ENCODE results near the gene ZNF362.
"Not testable (repeated sequence)": the region's sequence is repeated elsewhere in the genome, so short reads cannot be mapped to it uniquely, and the experiment has no call there.

ZNF362 gene

DNA sequence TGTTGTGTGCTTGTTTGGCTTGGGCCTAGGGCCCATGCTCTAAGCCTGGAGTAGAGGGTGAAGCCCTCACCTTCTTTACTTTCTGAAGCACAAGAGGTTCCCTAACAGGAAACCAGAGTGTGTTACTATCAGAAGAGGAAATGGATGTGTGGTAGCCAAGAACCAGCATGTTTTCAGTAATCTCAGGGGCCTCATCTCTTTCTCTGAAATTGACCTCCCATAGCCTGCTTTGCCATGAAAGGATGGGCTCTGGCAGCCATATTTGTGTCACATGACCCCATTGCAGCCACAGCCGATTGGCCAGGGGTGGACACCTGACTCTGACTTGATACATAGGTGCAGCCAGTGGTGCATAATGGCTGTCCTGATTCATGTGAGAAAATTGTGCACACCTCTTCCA is 46.0 kb downstream of the ZNF362 start:
- no peak for DNase-seq (ENCODE audit: low read depth in 1 of 2, low spot score in 1 of 2)

DNA sequence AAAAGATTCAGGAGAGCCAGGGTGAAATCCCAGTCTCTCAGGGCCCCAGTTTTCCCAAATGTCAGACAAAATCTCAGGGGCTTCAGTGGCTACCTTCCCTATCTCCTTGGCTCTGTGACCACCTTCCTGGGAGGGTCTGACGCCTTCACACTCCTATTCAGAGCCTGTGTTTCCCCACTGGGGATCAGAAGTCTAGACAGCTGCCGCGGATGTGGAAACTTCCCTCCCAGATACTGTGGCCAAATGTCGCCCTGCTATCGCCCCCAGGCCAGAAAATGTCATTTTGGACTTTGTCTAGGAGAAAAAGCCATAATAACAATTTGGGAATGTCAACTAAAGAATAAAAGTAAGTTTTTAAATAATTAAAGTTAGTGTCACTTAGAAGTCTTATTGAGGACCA is 48.7 kb downstream of the ZNF362 start:
- DNase-seq (ENCODE audit: low read depth in 1 of 2, low spot score in 1 of 2), result no peak

DNA sequence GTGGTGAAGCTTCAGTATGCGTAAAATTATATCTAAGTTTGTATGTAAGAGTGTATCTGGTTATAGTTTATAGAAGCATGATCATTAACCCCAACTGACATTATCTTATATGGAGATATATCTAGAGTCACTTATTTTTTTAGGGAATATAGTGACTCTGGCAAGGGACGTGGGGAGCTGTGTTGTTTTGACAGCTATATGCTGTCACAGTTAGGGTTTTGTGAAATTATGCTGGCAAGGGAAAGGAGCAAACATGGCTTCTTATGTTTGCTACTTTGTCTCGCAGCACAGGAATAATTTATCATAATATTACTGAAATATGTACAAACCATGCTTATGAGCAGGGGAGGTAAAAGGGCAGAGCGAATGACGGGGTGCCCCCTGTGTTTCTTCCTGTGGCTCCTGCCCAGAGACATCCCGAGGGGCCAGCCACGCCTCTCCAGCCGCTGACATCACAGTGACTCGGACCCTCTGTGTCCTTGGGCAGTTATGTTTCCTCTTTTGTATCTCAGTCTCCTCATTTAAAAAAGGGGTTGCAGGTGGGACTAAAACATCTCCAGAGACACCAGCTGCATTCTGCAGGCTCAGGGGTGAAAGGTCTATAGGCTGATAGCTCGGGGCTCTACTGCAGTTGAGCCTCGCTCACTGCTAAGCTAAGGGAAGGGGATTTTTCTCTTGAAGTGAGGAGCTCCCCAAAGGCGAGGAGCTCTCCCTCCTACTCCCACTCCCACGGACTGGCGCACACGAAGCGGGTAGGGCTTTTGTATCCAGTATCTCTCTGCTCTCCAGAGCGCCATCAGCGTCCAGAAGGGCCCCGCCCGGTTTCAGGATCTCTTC is 49.7 kb downstream of the ZNF362 start:
- DNase-seq (ENCODE audit: low read depth in 1 of 2, low spot score in 1 of 2), result no peak

- DNase-seq (ENCODE audit: low read depth in 1 of 2, low spot score in 1 of 2), result no peak
These were observed 50.6 kb downstream of the ZNF362 start for GRCh38 chr1:33306653-33307493.

GRCh38 chr1:33307494-33307864 is 51.2 kb downstream of the ZNF362 start:
- no peak for DNase-seq (ENCODE audit: low read depth in 1 of 2, low spot score in 1 of 2)

DNA sequence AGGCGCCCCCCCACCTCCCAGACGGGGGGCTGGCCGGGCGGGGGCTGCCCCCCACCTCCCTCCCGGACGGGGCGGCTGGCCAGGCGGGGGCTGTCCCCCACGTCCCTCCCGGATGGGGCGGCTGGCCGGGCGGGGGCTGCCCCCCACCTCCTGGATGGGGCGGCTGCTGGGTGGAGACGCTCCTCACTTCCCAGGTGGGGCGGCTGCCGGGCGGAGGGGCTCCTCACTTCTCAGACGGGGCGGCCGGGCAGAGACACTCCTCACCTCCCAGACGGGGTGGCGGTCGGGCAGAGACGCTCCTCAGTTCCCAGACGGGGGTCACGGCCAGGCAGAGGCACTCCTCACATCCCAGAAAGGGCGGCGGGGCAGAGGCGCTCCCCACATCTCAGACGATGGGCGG is 53.1 kb downstream of the ZNF362 start:
- not testable (repeated sequence) for DNase-seq (ENCODE audit: low read depth in 1 of 2, low spot score in 1 of 2)

DNA sequence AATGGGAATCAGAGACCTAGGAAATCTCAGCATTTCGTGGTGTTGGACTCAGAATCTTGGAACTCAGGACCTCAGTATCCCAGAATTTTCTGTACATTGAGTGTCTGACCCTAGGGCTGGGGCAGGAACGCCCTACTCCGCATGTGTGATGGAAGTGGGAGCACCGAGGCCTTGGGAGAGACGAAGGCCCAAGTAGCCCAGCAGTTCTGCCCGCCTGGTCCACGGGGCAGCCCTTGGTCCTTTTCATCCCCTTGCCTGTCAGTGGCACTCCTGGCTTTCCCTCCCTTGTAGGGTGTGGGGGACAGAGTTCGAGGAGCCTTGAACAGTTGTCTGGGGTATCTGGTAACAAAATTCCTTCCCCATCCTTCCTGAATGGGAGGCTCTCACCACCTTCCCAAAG is 54.4 kb downstream of the ZNF362 start:
- DNase-seq (ENCODE audit: low read depth in 1 of 2, low spot score in 1 of 2), result no peak

- DNase-seq (ENCODE audit: low read depth in 1 of 2, low spot score in 1 of 2), result no peak
These were observed 55.6 kb downstream of the ZNF362 start for GRCh38 chr1:33311706-33312412.

GRCh38 chr1:33312413-33312749 is 56.1 kb downstream of the ZNF362 start:
- no peak for DNase-seq (ENCODE audit: low read depth in 1 of 2, low spot score in 1 of 2)

DNA sequence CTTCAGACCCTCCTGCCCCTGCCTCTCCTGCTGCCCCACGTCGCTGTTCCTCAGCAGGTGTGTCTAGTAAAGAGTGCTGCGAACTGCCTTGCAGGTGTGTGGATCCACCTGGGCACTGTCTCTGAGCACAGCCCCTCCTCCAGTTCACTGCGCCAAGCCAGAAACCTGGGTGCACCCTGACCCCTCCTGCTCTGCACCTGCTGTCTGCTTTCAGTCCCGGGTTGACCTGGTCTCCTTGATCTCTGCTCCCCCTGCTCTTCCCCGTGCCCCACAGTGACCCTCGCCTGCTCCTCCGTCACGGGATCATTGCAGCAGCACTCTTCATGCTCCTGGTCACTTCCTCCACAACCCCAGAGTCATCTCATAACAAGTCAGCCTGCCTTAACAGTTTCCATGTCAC is 58.1 kb downstream of the ZNF362 start:
- no peak for DNase-seq (ENCODE audit: low read depth in 1 of 2, low spot score in 1 of 2)

- no peak for DNase-seq (ENCODE audit: low read depth in 1 of 2, low spot score in 1 of 2)
These were observed 60.3 kb downstream of the ZNF362 start for GRCh38 chr1:33316601-33317000.

DNA sequence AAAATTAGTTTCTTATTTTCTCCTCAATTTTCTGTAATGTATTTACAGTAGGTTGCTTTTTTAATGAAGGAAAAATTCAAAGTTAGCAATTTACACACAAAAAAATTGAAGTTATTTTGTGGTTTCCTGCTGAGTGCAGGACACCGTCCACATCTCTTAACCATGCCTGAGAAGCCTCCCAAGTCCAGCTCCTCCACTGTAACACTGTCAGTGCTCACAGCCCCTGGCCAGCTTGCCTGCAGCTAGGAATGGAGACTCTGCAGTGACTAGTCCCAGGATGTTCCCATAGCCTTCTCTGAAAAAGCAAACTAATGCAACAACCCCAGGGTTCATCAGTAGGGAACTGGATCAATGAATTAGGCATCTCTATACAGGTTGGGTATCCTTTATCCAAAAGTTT is 61.1 kb downstream of the ZNF362 start:
- DNase-seq (ENCODE audit: low read depth in 1 of 2, low spot score in 1 of 2), result no peak

DNA sequence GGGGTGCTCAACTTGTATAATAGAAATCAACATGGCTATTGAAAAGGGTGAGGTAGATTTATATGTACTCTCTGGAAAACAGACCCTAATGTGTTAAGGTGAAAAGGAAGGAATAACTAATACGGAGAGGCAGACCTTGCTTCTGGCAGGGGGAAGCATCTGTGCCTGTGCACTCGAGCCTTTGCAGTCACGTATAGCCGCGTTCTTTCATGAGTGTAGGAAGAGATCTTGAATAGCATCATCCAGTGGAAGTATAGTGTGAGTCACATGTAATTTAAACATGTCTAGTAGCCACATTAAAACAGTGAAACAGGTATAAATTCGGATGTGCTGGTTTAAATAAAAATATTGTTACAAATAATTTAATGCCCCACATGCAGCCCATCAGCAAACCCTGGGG is 61.7 kb downstream of the ZNF362 start:
- DNase-seq (ENCODE audit: low read depth in 1 of 2, low spot score in 1 of 2), result no peak

DNA sequence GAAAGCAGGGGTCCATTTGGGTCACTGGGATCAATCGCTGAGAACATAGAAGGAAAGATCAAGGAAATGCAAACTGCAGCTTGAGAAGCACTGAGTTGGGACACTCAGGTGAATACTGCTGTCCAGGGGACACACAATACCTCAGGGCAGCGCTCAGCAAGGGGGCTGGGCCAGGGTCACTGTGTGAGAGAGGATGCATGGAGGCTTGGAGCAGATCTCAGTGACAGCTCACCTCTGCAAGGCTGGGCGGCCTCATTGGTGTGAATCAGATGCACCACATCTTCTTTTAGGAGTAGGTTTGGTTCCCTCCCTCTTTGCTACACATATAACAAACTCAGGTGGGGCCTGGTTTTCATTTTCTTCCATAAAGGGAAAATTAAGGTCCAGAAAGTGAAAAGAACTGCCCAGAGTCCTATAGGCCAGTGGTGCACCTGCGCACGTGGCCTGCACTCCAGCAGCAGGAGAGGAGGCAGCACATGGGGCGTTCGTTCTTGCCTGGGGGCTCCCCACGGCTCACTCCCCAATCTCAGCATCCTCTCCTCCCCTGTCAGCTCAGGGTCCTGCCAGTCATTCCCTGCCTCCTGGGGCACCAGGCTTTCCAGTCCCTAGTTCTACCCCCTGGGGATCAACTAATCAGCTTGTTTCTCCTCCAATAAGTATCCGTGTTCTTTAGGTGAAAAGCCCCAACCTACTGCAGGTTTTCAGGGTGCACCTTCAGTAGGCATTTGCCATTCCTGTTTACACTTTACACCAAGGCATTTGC is 63.1 kb downstream of the ZNF362 start:
- no peak for DNase-seq (ENCODE audit: low read depth in 1 of 2, low spot score in 1 of 2)

GRCh38 chr1:33319949-33320618 is 63.8 kb downstream of the ZNF362 start:
- DNase-seq (ENCODE audit: low read depth in 1 of 2, low spot score in 1 of 2), result no peak

- no peak for DNase-seq (ENCODE audit: low read depth in 1 of 2, low spot score in 1 of 2)
These were observed 64.4 kb downstream of the ZNF362 start, which contains the start of gene A3GALT2 for GRCh38 chr1:33320619-33321165. Gene A3GALT2, minus strand, starts transcription at chr1:33321098. Its CDS starts 0 bp downstream, at chr1:33321098.

DNA sequence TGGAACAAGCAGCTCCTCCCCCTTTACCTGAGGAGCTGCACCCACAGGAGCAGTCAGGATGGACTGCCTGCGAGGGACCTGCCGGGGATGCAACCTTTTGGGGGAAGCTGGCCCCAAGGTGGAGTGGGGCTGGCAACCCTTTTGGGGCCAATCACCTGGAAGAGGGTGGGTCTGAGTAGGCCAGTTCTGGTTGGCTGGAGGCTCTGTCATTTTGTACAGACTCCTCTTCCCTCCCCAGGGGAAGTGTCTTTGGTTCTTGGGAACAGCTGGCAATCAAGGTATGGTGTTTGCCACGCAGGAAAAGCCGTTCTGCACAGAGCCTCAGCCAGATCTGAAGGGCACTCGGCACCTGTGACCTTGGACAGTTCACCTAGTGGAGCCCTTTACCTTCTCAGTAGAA is 64.9 kb downstream of the ZNF362 start:
- DNase-seq (ENCODE audit: low read depth in 1 of 2, low spot score in 1 of 2), result no peak

DNA sequence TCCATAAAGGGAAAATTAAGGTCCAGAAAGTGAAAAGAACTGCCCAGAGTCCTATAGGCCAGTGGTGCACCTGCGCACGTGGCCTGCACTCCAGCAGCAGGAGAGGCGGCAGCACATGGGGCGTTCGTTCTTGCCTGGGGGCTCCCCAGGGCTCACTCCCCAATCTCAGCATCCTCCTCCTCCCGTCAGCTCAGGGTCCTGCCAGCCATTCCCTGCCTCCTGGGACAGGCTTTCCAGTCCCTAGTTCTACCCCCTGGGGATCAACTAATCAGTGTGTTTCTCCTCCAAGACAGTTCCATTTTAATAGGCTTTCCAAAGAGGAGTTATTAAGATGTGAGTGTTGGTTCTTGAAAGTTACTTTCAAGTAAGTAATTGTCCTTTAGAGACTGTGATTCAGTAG is 65.8 kb downstream of the ZNF362 start:
- DNase-seq (ENCODE audit: low read depth in 1 of 2, low spot score in 1 of 2), result no peak

GRCh38 chr1:33322870-33323585 is 66.7 kb downstream of the ZNF362 start:
- no peak for DNase-seq (ENCODE audit: low read depth in 1 of 2, low spot score in 1 of 2)
